ENCODE measurements around the gene NCF4.

NCF4 gene

GRCh38 chr22:36912694-36913426 is 52.1 kb downstream of the NCF4 start (continued):
- TF ChIP-seq YY2 (tag by site-specific recombination; IDR thresholded peaks at IDR 0.05) = no peak
- no peak for TF ChIP-seq ZNF174 (tag by site-specific recombination; IDR thresholded peaks at IDR 0.05)
- TF ChIP-seq, protein P1, sequence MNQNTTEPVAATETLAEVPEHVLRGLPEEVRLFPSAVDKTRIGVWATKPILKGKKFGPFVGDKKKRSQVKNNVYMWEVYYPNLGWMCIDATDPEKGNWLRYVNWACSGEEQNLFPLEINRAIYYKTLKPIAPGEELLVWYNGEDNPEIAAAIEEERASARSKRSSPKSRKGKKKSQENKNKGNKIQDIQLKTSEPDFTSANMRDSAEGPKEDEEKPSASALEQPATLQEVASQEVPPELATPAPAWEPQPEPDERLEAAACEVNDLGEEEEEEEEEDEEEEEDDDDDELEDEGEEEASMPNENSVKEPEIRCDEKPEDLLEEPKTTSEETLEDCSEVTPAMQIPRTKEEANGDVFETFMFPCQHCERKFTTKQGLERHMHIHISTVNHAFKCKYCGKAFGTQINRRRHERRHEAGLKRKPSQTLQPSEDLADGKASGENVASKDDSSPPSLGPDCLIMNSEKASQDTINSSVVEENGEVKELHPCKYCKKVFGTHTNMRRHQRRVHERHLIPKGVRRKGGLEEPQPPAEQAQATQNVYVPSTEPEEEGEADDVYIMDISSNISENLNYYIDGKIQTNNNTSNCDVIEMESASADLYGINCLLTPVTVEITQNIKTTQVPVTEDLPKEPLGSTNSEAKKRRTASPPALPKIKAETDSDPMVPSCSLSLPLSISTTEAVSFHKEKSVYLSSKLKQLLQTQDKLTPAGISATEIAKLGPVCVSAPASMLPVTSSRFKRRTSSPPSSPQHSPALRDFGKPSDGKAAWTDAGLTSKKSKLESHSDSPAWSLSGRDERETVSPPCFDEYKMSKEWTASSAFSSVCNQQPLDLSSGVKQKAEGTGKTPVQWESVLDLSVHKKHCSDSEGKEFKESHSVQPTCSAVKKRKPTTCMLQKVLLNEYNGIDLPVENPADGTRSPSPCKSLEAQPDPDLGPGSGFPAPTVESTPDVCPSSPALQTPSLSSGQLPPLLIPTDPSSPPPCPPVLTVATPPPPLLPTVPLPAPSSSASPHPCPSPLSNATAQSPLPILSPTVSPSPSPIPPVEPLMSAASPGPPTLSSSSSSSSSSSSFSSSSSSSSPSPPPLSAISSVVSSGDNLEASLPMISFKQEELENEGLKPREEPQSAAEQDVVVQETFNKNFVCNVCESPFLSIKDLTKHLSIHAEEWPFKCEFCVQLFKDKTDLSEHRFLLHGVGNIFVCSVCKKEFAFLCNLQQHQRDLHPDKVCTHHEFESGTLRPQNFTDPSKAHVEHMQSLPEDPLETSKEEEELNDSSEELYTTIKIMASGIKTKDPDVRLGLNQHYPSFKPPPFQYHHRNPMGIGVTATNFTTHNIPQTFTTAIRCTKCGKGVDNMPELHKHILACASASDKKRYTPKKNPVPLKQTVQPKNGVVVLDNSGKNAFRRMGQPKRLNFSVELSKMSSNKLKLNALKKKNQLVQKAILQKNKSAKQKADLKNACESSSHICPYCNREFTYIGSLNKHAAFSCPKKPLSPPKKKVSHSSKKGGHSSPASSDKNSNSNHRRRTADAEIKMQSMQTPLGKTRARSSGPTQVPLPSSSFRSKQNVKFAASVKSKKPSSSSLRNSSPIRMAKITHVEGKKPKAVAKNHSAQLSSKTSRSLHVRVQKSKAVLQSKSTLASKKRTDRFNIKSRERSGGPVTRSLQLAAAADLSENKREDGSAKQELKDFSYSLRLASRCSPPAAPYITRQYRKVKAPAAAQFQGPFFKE (tag by site-specific recombination; IDR thresholded peaks at IDR 0.05; ENCODE audit: borderline replicate concordance) = no peak
- TF ChIP-seq, protein P2, sequence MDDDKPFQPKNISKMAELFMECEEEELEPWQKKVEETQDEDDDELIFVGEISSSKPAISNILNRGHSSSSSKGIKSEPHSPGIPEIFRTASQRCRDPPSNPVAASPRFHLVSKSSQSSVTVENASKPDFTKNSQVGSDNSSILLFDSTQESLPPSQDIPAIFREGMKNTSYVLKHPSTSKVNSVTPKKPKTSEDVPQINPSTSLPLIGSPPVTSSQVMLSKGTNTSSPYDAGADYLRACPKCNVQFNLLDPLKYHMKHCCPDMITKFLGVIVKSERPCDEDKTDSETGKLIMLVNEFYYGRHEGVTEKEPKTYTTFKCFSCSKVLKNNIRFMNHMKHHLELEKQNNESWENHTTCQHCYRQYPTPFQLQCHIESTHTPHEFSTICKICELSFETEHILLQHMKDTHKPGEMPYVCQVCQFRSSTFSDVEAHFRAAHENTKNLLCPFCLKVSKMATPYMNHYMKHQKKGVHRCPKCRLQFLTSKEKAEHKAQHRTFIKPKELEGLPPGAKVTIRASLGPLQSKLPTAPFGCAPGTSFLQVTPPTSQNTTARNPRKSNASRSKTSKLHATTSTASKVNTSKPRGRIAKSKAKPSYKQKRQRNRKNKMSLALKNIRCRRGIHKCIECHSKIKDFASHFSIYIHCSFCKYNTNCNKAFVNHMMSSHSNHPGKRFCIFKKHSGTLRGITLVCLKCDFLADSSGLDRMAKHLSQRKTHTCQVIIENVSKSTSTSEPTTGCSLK (tag by site-specific recombination; IDR thresholded peaks at IDR 0.05) = no peak
- no peak for TF ChIP-seq WT1 (tag by site-specific recombination; IDR thresholded peaks at IDR 0.05)
- no peak for TF ChIP-seq OSR2 (tag by site-specific recombination; IDR thresholded peaks at IDR 0.05)
- no peak for TF ChIP-seq ZNF76 (tag by site-specific recombination; IDR thresholded peaks at IDR 0.05; ENCODE audit: borderline replicate concordance, low read depth)
- no peak for TF ChIP-seq ZNF843 (tag by site-specific recombination; IDR thresholded peaks at IDR 0.05)

GRCh38 chr22:36913427-36914389 is 52.9 kb downstream of the NCF4 start, which contains the start of gene CSF2RB:
TSS of gene CSF2RB (plus strand) at chr22:36913628. CDS start at chr22:36922208, 8,580 bp downstream.
- Histone ChIP-seq H3K4me3 (ENCODE audit: low read depth, low read length) (no peak within 1 kb of the TSS), H3K27ac (ENCODE audit: extremely low read depth, low read depth, low read length) (no peak within 1 kb of the TSS), H3K4me1 (ENCODE audit: control insufficient read depth, insufficient read depth, low read length) (no peaks in the 10 kb centered on the region), H3K36me3 (ENCODE audit: control insufficient read depth in 2 of 2, insufficient read depth in 1 of 2, low read length in 2 of 2) (no peaks in the 10 kb centered on the region), H3K9me3 (ENCODE audit: control insufficient read depth, insufficient read depth, low read depth, low read length) (no peaks in the 10 kb centered on the region)
- ChIA-PET POLR2A (no interaction called here), CTCF (interaction anchor here (0.7 to 1.0 kb wide), 3 partner anchors 54 to 344 kb away, joined by 3 to 4 read pairs (median 3); no protein-coding TSS in a partner anchor)
- TF ChIP-seq ZNF501 (tag by site-specific recombination; IDR thresholded peaks at IDR 0.05) (no peak), ZSCAN4 (tag by site-specific recombination; IDR thresholded peaks at IDR 0.05) (peak; percentile 79), FEZF1 (tag by site-specific recombination; IDR thresholded peaks at IDR 0.05) (no peak), ZIC2 (tag by site-specific recombination; IDR thresholded peaks at IDR 0.05) (no peak), ZFHX2 (tag by site-specific recombination; conservative IDR thresholded peaks at IDR 0.05) (0 out of 2 replicates have a peak, but pooled peaks have one; percentile 22)

All from HEK293 (cell line).